HK-2 (cell line): Measurements from ENCODE around the gene USP12.
"Not testable (repeated sequence)": the region's sequence is repeated elsewhere in the genome, so short reads cannot be mapped to it uniquely, and the experiment has no call there.

Experiments used
- DNase-seq: peaks from one replicate; pipeline ENCODE4 v3.0.0-alpha.2; 2018; ENCODE audit not compliant: unreplicated experiment

USP12 gene

DNA sequence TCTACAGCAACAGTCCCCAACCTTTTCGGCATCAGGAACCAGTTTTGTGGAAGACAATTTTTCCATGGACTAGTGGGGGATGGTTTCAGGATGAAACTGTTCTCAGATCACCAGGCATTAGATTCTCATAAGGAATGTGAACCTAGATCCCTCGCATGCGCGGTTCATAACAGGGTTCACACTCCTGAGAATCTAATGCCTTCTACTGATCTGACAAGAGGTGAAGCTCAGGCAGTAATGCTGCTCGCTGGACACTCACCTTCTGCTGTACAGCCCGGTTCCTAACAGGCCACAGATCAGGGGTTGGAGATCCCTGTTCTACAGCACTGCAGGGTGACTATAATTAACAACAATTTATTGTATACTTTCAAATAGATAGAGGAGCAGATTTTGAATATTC lies 21.9 kb downstream of the USP12 start:
- DNase-seq, result no peak

DNA sequence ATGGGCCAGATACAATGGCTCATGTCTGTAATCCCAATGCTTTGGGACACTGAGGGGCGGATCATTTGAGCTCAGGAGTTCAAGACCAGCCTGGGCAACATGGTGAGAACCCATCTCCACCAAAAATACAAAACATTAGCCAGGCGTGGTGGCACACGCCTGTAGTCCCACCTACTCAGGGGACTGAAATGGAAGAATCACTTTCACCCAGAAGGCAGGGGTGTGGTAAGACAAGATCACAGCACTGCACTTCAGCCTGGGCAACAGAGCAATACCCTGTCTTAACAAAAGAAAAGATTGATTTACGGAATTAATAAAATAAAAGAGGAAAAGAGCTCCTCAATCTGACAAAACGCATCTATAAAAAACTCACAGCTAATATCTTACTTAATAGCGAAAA lies 22.7 kb downstream of the USP12 start:
- DNase-seq, result no peak

DNA sequence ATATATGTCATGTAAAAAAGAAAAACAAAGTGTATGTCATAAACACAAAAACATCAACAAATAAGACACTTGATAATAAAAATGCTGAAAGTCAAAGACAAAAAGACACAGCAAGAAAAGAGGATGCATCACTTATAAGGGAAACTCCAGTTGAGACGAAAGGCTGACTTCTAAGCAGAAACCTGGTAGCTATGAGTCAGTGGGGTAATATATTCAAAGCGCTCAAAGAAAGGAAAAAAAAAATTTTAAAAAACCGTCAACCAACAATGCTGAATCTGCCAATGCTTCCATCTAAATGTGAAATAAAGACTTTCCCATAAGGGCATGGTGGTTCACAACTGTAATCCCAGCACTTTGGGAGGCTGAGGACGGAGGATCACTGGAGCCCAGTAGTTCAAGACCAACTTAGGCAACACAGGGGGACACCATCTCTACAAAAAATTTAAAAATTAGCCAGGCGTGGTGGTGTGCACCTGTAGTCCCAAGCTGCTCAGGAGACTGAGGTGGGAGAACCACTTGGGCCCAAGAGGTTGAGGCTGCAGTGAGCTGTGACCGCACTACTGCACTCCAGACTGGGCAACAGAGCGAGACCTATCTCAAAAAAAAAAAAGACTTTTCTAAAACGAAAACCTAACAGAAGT lies 24.0 kb downstream of the USP12 start:
- DNase-seq, result no peak

DNA sequence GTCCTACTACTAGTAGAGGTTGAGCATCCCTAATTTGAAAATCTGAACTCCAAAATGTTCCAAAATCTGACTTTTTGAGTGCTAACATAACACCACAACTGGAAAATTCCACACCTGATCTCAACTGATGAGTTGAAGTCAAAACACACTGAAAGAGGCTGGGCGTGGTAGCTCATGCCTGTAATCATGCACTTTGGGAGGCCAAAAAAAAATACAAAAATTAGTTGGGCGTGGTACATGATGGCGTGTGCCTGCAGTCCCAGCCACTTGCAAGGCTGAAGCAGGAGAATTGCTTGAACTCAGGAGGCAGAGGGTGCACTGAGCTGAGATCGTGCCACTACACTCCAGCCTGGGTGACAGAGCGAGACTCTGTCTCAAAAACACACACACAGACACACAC lies 29.9 kb downstream of the USP12 start:
- no peak for DNase-seq

DNA sequence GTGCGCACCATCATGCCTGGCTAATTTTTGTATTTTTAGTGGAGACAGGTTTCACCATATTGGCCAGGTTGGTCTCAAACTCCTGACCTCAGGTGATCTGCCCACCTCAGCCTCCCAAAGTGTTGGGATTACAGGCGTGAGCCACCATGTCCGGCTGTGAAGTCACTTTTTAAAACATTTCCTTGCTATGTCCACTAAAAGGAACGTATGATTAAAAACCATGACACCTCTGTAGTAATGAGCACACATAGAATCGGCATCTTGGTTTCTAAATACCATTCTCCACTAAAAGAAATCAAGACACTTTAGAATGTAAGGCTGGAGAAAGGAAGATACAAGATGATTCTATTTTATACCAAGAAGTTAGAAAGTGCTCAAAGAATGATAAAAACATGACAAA lies 30.5 kb downstream of the USP12 start:
- not testable (repeated sequence) for DNase-seq

DNA sequence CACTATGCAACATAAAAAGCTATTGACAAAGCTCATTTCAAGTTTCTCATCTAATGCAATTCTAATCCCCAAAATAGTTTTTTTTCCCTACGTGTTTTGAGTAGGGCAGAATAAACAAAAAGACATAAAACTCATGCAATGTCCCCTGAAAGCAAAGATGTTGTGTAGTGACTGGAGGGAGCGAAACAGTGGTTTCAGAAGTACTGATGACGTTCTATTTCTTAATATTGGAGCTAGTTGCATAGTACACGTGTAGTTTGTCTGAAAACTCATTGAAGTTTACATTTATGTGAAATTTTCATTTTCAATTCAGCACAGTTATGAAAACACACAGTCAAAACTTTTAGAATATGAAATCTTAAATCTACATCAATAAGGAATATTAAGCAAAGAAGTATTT lies 31.6 kb downstream of the USP12 start:
- no peak for DNase-seq

DNA sequence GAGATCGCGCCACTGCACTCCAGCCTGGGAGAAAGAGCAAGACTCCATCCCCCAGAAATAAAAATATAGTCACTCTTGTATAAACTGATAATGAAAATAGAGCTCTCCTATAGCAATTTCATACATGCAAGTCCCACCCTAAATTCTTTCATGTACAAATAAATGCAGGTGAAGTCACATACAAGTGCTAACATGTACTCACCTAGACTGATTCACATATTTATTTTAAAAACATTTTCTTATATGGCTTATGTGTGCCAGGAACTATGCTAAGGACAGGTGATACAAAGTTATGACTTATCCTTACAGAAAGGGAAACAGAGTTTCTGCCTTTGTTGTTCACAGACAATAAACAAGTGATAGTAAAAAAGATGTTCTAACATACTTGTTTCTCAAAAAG lies 32.0 kb downstream of the USP12 start:
- DNase-seq, result no peak

DNA sequence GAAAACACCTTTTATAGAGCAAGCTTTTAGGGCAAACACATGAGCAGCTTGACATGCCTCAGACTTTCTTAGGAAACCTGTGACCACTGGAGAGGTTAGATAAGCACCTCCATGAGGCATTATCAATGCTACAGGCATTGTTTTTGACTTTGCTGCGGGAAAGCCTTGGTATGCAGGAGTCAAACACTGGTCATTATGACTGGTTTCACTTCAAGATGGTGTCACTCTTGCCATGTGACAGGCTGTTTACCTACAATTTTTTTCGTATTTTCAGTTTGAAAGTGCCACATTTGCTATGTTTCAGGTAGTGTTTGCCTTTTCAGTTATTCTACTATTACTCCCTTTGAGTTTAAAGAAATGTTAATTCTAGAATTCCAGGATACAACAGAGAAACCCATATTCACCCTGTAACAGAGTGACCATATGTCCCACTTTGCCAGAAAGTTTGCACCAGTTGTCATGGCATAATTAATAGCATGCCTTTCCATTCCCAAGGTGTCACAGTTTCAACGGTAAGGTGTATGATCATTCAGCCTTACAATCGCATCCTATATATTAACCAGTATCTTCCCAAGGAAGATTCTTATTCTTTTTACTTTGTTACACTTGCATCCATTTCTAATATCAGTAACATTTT lies 33.0 kb downstream of the USP12 start:
- no peak for DNase-seq

DNA sequence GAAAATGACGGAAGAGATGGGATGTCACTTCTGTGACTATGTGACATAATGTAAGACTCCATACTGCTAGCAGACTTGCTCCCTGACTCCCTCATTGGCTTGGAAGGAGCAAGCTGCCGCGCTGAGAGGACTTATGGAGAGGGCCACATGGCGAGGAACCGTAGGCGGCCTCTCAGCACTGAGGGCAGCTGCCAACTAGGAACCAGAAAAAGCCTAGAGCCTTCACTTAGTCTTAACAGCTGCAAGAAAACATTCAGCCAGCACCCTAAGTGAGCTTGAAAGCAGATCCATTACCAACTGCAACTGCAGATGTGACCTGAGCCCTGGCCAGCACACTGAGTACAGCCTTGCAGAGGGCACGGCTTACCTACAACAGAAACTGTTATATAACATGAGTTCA lies 33.9 kb downstream of the USP12 start:
- DNase-seq, result no peak

DNA sequence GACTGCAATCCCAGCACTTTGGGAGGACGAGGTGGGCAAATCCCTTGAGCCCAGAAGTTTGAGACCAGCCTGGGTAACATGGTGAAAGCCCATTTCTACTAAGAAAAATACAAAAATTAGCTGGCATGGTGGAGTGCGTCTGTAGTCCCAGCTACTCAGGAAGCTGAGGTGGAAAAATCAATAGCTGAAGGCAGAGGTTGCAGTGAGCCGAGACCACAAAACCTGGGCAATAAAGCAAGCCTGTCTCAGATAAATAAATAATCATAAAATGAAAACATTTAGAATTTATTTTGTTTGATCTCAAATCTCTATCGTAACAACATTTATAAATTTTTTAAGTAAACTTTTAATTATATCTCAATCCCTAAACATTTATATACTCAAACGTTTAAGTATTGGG lies 36.6 kb downstream of the USP12 start:
- no peak for DNase-seq

DNA sequence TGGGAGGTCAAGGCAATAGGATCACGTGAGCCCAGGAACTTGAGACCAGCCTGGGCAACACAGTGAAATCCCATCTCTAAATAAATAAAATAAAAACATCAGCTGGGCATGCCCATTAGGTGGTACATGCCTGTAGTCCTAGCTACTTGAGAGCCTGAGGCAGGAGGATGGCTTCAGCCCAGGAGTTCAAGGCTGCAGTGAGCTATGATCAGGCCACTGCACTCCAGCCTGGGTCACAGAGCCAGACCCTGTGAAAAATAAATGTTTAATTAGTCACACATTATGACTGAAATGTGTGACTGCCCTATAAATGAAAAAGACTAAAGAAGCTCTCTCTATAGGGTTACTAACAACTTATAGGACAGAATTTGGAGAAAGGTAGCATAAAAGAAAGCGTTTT lies 37.7 kb downstream of the USP12 start:
- DNase-seq, result no peak

DNA sequence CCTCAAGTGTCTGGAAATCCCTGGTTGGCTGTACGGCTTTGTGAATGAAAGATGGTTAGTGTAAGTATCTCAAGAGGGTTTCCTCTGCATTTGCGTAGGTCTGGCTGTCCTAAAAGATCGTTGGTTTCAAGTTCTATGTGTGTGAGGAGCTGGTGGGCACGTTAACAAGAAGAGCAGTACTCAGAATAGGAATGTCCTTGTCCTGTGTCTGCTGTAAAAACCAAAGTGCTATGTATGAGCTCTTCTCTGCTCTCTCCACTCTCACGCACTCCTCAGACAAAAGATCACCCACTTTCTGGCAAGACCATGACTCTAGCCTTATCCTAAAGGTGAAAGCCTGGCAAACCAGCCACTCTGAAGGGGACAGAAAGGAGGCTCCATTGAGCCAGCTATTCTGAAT lies 39.1 kb downstream of the USP12 start:
- no peak for DNase-seq

DNA sequence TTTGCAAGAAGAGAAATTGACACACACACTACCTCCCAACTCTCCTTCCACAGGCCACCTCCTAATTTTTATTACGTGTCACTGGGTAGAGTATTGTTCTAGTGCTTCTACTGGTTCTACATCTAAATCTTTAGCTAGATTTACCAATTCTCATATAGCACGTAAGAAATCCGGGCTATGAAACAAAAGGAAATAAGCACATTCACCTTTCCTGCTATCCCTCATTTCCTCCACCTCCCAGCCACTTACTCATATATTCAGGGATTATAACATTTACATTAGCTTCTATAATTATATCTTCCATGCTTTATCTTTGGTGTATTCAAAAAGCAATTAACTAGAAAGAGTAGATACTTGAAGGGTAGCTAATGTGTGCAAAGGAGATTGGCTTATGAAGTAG lies 39.7 kb downstream of the USP12 start:
- DNase-seq, result no peak

DNA sequence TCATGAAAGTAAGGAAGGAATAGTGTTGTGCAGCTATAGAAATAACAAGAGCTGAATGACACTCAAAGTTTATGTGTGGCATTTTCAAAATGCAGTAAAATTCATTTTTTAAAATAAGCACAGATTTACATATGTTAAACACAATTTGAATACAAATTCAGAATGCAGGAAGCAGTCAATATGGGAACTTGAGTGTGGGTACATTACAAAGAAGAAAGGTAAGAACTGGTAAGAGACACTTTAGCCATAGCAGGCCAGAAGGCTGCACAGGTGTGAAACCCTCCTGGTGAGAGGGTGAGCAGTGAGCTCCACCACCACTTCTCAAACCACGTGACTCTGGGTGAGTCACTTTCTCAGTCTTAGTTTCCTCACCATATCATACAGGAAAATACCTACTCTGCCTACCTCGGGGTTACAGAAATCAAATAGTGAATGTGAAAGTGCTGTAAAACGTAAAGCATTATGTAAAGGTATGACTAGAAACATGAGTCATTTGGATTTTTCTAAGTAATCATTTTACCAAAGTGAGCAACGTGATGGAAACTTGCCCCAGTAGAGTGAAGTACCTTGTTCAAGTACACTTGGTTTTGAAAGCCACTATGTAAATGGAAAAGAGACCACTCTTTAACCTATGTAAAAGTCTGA lies 40.5 kb downstream of the USP12 start:
- DNase-seq, result peak; percentile 30

DNA sequence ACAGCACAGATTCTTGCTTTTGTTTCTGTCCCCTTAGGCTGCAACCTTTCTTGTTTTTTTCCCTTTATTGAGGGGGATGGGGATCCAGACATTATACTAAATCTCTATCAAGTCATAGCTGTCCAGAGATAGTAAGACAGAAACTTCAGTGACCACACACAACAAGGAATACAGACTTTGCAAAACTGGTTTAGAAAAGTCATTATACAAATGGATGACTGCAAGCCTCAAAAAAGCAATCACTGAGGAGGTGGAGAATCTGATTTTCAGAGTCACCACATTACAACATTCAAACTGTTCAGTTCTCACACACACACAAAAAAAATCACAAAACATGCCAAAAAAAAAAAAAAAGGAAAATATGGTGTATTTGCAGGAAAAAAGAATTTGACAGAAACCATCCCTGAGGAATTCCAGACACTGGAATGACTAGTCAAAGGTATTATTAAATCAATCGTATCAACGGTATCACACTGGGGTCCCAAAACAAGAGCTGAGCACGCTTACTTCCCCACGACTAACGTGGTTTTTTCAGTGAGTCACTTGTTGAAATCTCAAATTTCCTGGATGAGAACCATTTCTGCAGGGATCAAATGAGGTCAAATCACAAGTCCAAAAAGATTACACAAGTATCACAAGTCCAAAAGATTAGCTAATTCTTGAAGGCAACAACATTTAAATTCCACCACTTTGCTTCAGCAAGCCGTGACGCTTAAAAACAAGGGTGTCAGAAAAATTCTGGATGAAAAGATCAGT lies 41.2 kb downstream of the USP12 start:
- no peak for DNase-seq

DNA sequence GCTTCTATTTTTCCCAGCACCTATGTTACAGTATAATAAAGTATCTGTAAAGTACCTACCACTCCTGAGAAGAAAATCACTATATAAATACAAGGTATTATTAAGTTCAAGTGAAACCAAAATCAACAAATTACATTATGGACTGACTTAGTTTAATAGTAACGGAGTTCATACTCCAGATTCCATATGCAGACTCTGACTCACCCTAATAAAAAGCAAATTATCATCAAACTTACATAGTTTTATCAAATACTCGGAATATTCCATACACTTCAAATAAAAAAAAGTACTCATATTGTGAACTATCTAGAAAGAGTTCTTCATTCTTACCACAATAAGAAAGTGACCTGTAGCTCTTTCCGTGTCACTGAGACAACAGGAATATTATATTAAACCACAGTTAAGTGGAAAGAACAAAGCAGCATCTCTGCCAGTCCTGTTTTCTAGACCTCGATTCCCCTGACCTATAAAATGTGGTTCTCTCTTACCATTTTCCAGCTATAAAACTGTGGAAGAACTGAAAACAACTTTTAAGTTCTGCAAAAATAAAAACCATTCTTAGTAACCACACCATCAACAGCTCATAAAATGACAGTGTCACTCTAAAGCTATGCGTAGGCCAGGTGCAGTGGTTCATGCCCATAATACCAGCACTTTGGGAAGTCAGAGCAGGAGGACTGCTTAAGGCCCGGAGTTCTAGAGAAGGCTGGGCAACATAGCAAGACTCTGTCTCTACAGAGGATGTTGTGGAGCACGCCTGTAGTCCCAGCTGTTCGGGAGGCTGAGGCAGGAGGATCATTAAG lies 42.6 kb downstream of the USP12 start:
- DNase-seq, result no peak

DNA sequence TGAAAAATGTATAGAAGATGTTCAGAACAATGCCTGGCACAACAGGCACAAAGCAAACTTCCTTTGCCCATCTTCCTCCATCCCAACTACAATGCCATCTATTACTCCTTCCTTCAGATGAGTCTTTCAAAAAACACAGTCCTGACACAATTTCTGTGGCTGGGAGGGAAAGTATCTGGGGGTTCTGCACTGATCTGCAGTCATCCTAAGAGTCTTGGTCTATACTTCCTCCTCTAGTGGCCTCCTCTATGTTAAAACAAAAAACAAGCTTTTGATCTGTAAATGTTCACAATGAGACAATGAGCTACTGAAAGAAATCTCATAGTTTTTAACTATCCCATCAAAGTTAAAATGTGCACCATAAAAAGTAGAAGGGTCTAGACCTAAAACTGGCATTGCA lies 44.8 kb downstream of the USP12 start:
- no peak for DNase-seq

DNA sequence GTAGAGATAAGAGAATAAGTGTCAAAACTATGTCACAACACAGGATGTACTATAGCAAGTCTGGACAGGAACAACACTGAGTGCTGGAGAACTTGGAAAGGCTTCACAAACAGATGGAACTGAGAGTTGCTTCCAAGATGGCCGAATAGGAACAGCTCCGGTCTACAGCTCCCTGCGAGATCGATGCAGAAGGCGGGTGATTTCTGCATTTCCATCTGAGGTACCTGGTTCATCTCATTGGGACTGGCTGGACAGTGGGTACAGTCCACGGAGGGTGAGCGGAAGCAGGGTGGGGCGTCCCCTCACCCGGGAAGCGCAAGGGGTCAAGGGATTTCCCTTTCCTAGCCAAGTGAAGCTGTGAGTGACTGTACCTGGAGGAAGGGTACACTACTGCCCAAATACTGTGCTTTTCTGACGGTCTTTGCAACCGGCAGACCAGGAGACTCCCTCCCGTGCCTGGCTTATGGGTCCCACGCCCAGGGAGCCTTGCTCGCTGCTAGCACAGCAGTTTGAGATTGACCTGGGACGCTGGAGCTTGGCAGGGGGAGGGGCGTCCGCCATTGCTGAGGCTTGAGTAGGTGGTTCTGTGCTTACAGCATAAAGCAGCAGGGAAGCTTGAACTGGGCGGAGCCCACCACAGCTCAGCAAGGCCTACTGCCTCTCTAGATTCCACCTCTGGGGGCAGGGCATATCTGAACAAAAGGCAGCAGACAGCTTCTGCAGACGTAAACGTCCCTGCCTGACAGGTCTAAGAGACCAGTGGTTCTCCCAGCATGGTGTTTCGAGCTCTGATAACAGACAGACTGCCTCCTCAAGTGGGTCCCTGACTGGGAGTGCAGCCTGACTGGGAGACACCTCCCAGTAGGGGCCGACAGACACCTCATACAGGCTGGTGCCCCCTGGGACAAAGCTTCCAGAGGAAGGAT lies 46.0 kb downstream of the USP12 start:
- no peak for DNase-seq

DNA sequence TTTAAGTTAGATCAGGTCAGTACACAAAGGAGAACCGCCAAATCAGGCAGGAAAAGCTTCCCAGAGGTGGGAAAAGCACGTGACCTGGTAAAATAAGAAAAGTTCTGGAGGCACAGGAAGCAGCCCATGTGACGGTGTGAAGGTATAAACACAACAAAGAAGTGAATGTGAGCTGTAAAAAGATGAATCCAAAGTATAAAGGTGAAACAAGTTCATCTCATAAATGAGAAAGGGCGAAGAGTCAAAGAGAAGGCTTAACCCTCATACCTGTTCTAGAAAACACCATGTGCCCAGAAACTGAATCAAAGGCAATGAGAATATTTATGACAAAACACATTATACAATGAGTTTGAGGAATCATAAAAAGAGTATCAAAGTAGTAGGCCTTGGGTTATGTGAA lies 47.0 kb downstream of the USP12 start:
- no peak for DNase-seq

DNA sequence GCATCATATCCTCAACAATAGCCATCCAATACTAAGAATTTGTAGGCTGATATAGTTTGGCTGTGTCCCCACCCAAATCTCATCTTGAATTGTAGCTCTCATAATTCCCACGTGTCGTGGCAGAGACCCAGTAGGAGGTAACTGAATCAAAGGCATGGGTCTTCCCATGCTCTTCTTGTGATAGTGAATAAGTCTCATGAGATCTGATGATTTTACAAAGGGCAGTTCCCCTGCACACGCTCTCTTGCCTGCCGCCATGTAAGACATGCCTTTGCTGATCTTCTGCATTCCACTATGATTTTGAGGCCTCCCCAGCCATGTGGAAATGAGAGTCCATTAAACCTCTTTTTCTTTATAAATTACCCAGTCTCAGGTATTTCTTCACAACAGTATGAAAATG lies 48.2 kb downstream of the USP12 start:
- DNase-seq, result not testable (repeated sequence)

DNA sequence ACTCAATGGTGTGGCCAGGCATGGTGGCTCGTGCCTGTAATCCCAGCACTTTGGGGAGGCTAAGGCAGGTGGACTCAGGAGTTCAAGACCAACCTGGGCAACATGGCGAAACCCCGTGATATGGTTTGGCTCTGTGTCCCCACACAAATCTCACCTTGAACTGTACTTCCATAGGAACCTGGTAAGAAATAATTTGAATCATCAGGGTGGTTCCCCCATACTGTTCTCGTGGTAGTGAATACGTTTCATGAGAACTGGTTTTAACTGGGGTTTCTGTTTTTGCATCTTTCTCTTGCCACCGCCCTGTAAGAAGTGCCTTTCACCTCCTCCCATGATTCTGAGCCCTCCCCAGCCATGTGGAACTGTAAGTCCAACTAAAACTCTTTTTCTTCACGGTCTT lies 49.6 kb downstream of the USP12 start:
- no peak for DNase-seq
